RWPE1 (cell line): ENCODE measurements around the gene PLD5.

Source experiments
- CTCF ChIA-PET: fragments of 350-600 bp; sonication (Branson Sonifier 250); formaldehyde crosslinking; extraction: SDS; loops from one replicate; lab custom pipeline; 2021; lab: Yijun Ruan, JAX
- POLR2A ChIA-PET: fragments of 400-600 bp; formaldehyde crosslinking; extraction: SDS; loops from one replicate; lab custom pipeline; 2020; ENCODE audit warnings: antibody characterized with exemption; ENCODE audit not compliant: low non-redundant PET; lab: Yijun Ruan, JAX
- DNase-seq: peaks from one replicate; pipeline ENCODE4 v3.0.0; 2012; ENCODE audit warnings: low spot score
- H3K27ac ChIP-seq: fragments of 450-650 bp; 2 replicates; pipeline ENCODE4 v1.5.1; 2017
- TF ChIP-seq, protein P1 (sequence below): fragments of 450-650 bp; conservative IDR thresholded peaks from 2 replicates; pipeline ENCODE4 v1.5.1; 2017; ENCODE audit warnings: low read depth, mild to moderate bottlenecking

Gene PLD5

DNA sequence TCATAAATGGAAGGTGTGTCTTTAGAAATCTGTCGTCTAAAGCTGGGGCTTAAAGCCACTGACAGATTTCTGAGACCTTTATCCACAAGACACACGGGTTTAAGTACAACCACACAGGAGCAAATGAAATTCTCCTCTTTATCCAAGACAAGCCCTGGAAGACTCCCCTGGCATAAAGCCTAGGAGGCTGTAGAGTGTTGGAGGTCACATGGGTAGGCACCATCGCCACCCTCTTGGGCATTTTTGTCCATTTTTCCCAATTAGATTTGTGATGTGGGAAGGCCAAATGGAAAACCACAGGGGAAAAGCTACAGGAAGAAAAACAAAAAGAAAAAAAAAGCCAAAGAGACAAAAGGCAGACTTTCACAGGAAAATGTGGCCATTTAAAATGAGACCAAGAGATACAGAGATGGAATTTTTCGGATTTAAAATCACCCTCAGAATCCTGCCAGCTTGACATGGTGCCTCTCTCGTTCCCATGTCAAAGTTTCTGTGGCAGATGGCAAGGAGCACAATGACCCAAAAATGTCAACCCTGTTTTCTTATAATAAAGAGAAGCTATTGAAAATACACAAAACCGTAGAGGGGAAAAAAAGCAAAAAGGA is 91.9 kb downstream of the PLD5 start:
- no peak overlapping the region for H3K27ac ChIP-seq
- ChIA-PET CTCF (no interaction called here), POLR2A (no interaction called here)
- DNase-seq, result no peak
- TF ChIP-seq, protein P1, sequence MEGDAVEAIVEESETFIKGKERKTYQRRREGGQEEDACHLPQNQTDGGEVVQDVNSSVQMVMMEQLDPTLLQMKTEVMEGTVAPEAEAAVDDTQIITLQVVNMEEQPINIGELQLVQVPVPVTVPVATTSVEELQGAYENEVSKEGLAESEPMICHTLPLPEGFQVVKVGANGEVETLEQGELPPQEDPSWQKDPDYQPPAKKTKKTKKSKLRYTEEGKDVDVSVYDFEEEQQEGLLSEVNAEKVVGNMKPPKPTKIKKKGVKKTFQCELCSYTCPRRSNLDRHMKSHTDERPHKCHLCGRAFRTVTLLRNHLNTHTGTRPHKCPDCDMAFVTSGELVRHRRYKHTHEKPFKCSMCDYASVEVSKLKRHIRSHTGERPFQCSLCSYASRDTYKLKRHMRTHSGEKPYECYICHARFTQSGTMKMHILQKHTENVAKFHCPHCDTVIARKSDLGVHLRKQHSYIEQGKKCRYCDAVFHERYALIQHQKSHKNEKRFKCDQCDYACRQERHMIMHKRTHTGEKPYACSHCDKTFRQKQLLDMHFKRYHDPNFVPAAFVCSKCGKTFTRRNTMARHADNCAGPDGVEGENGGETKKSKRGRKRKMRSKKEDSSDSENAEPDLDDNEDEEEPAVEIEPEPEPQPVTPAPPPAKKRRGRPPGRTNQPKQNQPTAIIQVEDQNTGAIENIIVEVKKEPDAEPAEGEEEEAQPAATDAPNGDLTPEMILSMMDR, result no peak

DNA sequence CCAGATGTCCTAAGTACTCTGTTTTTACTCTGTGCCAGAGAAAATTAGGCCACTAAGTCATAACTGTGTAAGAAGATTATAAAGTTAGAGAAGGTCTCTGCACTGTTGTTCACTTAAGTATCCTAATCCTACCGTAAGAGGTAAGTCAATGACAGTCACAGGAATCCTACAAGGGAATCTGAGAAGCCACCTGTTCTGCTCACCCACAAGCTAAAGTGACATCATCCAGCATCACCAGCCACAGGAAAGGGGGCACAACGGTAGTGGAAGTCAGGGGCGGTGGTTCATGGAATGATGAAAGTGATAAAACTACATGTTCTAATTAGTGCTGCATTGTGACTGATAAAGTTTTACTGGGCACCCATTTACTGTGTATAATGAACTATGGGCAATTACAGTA is 92.7 kb downstream of the PLD5 start:
- POLR2A ChIA-PET, result no interaction called here
- CTCF ChIA-PET, result no interaction called here
- H3K27ac ChIP-seq, result no peak overlapping the region
- no peak for DNase-seq
- TF ChIP-seq, protein P1, result no peak

DNA sequence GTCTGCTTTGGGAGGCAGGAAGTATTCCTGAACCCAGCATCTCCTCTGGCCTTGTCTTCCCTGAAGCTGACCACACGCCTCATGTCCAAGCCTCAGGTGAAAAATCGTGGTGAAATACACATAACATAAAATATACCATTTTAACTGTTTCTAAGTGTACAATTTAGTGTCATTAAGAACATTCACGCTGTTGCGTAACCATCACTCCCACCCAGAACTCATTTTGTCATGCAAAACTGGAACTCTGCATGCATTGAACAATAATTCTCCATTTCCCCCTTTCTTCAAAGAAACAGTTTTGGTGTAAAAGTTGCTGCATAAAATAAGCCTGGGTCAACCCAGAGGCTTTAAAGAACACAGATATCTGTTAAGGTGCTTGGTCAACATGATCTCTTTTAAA is 93.5 kb downstream of the PLD5 start:
- H3K27ac ChIP-seq, result no peak overlapping the region
- CTCF ChIA-PET, result interaction anchor here (0.7 kb wide), 1 partner anchor 1160 kb away, joined by 3 read pairs; no protein-coding TSS in a partner anchor
- TF ChIP-seq, protein P1, result no peak
- DNase-seq, result no peak
- POLR2A ChIA-PET, result no interaction called here

DNA sequence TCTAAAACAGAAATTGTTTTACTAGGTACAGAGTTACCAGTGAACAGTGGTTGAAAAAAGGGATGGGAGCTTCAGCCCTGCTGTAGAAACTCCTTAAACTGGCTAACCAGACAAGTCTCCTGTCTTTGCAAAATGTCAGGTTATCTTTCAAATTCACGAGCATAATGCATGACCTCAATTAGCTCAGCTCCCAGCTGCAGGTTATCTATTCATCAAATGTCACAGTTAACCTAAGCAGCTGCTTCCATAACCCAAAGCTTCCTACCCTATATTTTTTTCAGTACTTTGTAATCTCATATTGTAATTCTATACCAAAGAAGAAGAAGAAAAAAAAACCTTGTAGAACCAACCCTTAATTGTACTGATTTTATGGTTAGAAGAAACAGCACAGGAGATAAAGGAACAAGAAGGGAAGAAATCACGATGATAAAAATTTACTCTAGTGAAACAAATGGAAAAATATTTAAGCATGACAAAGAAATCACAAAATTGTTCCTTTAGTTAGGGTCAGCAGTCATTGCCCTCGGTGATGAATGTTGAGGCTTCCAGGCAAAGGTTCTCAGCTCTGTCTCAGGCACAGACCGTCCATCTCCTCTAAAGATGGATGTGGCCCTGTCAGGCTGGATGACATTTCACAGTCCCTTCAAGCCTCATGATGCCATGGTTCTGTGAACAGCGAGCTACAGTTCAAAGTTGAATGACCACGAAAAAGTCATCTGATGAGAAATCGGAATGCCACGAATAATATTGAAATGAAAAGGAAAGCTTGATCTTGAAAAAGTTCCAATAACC is 95.9 kb downstream of the PLD5 start:
- CTCF ChIA-PET, result interaction anchor here (0.6 kb wide), 1 partner anchor 370 kb away, joined by 4 read pairs; no protein-coding TSS in a partner anchor
- POLR2A ChIA-PET, result no interaction called here
- TF ChIP-seq, protein P1, result no peak
- DNase-seq, result no peak
- no peak overlapping the region for H3K27ac ChIP-seq

DNA sequence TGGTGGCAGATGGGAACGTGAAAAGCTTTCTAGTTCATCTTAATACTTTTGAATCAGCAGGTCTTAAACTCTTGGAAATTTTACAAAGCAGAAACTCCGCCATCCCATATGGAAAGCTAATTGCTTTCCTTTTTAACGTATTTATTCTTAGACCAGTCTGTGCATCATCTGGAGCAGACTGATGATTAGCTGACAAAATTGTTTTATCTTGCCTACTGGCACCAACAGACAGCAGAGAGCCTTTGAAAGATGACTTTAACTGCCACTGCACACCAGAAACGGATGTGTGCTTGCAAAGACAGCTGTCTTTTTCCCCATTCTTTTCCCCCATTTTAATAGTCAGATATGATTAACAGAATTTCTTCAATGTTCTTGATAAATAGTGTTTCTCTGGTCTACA is 97.0 kb downstream of the PLD5 start:
- TF ChIP-seq, protein P1, result no peak
- DNase-seq, result no peak
- CTCF ChIA-PET, result no interaction called here
- no peak overlapping the region for H3K27ac ChIP-seq
- POLR2A ChIA-PET, result interaction anchor here (0.6 kb wide), 1 partner anchor 415 kb away, joined by 3 read pairs; no protein-coding TSS in a partner anchor

DNA sequence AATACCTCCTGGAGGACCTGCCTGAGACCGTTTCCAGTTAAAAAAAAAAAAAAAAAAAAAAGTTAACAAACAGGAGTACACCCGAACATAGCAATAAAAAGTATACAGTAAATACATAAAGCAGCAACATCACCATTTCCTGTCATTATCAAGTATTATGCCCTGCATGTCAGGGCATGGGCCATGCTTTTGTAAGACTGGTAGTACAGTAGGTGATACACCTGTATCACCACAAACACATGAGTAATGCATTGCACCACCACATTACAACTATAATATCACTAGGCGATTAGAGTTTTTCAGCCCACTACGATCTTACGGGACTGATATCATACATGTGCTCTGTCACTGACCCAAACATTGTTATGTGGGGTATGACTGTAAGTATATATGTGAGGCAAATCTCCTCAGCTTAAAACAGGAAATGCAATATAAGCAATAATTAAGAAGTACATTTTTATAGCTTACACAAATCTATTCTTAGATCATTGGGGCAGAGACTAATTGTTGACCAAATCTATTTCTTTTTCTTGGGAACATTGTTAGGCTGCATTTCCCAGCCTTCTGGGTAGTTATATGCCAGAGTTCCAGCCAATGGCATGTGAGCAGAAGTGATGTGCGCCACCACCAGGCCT is 98.1 kb downstream of the PLD5 start:
- ChIA-PET POLR2A (no interaction called here), CTCF (interaction anchor here (0.7 kb wide), 2 partner anchors 28 to 235 kb away, joined by 3 to 4 read pairs; no protein-coding TSS in a partner anchor)
- peak; percentile 44 for DNase-seq
- H3K27ac ChIP-seq, result no peak overlapping the region
- TF ChIP-seq, protein P1, result no peak
